Neural progenitor cell (in vitro differentiated cells): ENCODE data around the gene HEATR5B. TPM values are rescaled to one million over a fixed set of nuclear protein-coding genes. Genes with fewer than 3 reads are reported as not detected.
A peak's percentile ranks its signal among the peaks of the same experiment; 100 is the strongest.

Experiments used
- DNase-seq: peaks from one replicate; pipeline ENCODE4 v3.0.0-alpha.2; 2016; ENCODE audit warnings: low spot score
- H2AFZ ChIP-seq: fragments of 200-600 bp; sonication (generic); replicated peaks from 2 replicates; pipeline ENCODE4 v1.6.1; 2016; ENCODE audit warnings: antibody characterized with exemption
- H3F3A ChIP-seq: fragments of 200-600 bp; sonication (generic); 2 replicates; pipeline ENCODE4 v1.6.1; 2016; ENCODE audit warnings: antibody characterized with exemption, low read depth
- H3K27ac ChIP-seq: fragments of 200-600 bp; sonication (generic); 2 replicates; pipeline ENCODE4 v1.5.1; 2016; ENCODE audit warnings: mild to moderate bottlenecking
- H3K27me3 ChIP-seq: fragments of 200-600 bp; sonication (generic); 2 replicates; pipeline ENCODE4 v1.6.1; 2016; ENCODE audit warnings: mild to moderate bottlenecking, moderate library complexity
- H3K36me3 ChIP-seq: fragments of 200-600 bp; sonication (generic); 2 replicates; pipeline ENCODE4 v1.5.1; 2016
- H3K4me1 ChIP-seq: fragments of 200-600 bp; sonication (generic); 2 replicates; pipeline ENCODE4 v1.6.1; 2016; ENCODE audit warnings: mixed run types
- H3K4me2 ChIP-seq: fragments of 200-600 bp; sonication (generic); 2 replicates; pipeline ENCODE4 v1.6.1; 2016
- H3K4me3 ChIP-seq: fragments of 200-600 bp; sonication (generic); 2 replicates; pipeline ENCODE4 v1.5.1; 2016
- H3K79me2 ChIP-seq: fragments of 200-600 bp; sonication (generic); 2 replicates; pipeline ENCODE4 v1.6.1; 2016; ENCODE audit warnings: low read depth
- H3K9ac ChIP-seq: fragments of 200-600 bp; sonication (generic); 2 replicates; pipeline ENCODE4 v1.6.1; 2016
- H3K9me3 ChIP-seq: fragments of 200-600 bp; sonication (generic); 2 replicates; pipeline ENCODE4 v1.5.1; 2016; ENCODE audit warnings: low read depth
- H4K20me1 ChIP-seq: fragments of 200-600 bp; sonication (generic); 2 replicates; pipeline ENCODE4 v1.6.1; 2016; ENCODE audit warnings: low read depth
- H3K27ac Mint-ChIP-seq: 3 replicates; pipeline ENCODE4 v1.8.0; 2021; ENCODE audit warnings: mixed read lengths
- H3K27me3 Mint-ChIP-seq: 2 replicates; pipeline ENCODE4 v1.8.0; 2022; ENCODE audit warnings: low read depth, mild to moderate bottlenecking, inconsistent platforms, moderate library complexity, mixed read lengths; ENCODE audit not compliant: insufficient read depth
- H3K36me3 Mint-ChIP-seq: 3 replicates; pipeline ENCODE4 v1.8.0; 2021; ENCODE audit warnings: mixed read lengths
- H3K4me1 Mint-ChIP-seq: 3 replicates; pipeline ENCODE4 v1.8.0; 2021; ENCODE audit warnings: mixed read lengths
- H3K4me3 Mint-ChIP-seq: 3 replicates; pipeline ENCODE4 v1.8.0; 2021; ENCODE audit warnings: mild to moderate bottlenecking, moderate library complexity, mixed read lengths
- H3K9me3 Mint-ChIP-seq: 3 replicates; pipeline ENCODE4 v1.8.0; 2020; ENCODE audit warnings: mixed read lengths
- EZH2 ChIP-seq: fragments of 200-600 bp; sonication (generic); IDR thresholded peaks from 2 replicates; pipeline ENCODE4 v1.6.1; 2017; ENCODE audit warnings: antibody characterized with exemption, mild to moderate bottlenecking, moderate library complexity
- EZH2phosphoT487 ChIP-seq: fragments of 200-600 bp; sonication (generic); IDR thresholded peaks from 2 replicates; pipeline ENCODE4 v1.6.1; 2017; ENCODE audit warnings: antibody characterized with exemption
- total RNA-seq: library from RNA; depleted of rRNA; stranded (reverse); fragments of >200 nt; gene quantifications from 2 replicates; pipeline ENCODE4 v1.2.3, GENCODE V29; 2015; ENCODE audit warnings: low replicate concordance
- TF ChIP-seq, protein P1 (sequence below): fragments of 200-600 bp; sonication (generic); IDR thresholded peaks from 2 replicates; pipeline ENCODE4 v1.5.1; 2017; ENCODE audit warnings: antibody characterized with exemption, mild to moderate bottlenecking

The HEATR5B gene
- total RNA-seq, 1 donor from 2014 or later = 23.7 TPM

DNA sequence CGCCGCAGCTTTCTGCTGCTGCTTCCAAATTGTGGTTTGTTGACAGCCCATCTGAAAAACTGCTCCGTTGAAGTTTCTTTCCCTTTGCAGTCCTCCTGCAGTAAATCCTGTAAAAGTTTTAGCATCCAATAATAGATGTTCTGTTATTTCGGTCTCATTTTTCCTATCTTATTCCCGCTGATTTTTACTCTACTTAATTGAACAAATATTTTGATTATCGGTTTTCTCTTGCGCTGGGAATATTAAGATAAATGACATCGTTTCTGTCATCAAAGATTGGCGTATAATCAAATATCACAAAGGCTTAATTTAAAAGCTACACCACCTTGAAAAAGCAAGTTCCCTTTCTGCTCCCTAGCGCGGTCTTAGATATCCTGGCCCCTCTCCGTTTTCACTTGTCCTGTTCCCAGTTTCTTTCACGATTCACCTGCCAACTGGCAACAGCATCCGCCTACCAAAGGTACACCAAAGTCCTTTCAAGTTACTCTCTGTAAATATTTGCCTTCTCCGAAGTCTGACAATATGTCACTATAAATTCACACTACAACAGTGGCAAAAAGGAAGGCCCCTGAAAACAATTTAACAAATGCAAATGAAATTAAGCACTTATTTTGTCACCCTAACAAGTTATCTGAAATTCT is 116.8 kb downstream of the HEATR5B start:
- DNase-seq = no peak
- peak overlapping the region; percentile 97 for H3K4me3 ChIP-seq
- H3K4me2 ChIP-seq = peak overlapping the region; percentile 75
- Mint-ChIP-seq H3K9me3 (no peaks in the 10 kb centered on the region), H3K4me3 (peak overlapping the region; percentile 90), H3K36me3 (no peaks in the 10 kb centered on the region), H3K27ac (peak overlapping the region; percentile 14), H3K27me3 (peaks cover 5% of the 10 kb centered on the region), H3K4me1 (peaks cover 35% of the 10 kb centered on the region)
- peaks cover 13% of the 10 kb centered on the region for H3K27me3 ChIP-seq
- H3K36me3 ChIP-seq = no peaks in the 10 kb centered on the region
- H3K9ac ChIP-seq = no peak overlapping the region
- peaks cover 11% of the 10 kb centered on the region for H3F3A ChIP-seq
- H3K79me2 ChIP-seq = peaks cover 30% of the 10 kb centered on the region
- TF ChIP-seq EZH2 (peak; percentile 62), EZH2phosphoT487 (peak; percentile 52)
- TF ChIP-seq, protein P1, sequence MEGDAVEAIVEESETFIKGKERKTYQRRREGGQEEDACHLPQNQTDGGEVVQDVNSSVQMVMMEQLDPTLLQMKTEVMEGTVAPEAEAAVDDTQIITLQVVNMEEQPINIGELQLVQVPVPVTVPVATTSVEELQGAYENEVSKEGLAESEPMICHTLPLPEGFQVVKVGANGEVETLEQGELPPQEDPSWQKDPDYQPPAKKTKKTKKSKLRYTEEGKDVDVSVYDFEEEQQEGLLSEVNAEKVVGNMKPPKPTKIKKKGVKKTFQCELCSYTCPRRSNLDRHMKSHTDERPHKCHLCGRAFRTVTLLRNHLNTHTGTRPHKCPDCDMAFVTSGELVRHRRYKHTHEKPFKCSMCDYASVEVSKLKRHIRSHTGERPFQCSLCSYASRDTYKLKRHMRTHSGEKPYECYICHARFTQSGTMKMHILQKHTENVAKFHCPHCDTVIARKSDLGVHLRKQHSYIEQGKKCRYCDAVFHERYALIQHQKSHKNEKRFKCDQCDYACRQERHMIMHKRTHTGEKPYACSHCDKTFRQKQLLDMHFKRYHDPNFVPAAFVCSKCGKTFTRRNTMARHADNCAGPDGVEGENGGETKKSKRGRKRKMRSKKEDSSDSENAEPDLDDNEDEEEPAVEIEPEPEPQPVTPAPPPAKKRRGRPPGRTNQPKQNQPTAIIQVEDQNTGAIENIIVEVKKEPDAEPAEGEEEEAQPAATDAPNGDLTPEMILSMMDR = no peak
- H3K4me1 ChIP-seq = peaks cover 21% of the 10 kb centered on the region
- H2AFZ ChIP-seq = peak overlapping the region; percentile 85
- peaks cover 18% of the 10 kb centered on the region for H4K20me1 ChIP-seq
- no peak overlapping the region for H3K27ac ChIP-seq
- no peaks in the 10 kb centered on the region for H3K9me3 ChIP-seq

DNA sequence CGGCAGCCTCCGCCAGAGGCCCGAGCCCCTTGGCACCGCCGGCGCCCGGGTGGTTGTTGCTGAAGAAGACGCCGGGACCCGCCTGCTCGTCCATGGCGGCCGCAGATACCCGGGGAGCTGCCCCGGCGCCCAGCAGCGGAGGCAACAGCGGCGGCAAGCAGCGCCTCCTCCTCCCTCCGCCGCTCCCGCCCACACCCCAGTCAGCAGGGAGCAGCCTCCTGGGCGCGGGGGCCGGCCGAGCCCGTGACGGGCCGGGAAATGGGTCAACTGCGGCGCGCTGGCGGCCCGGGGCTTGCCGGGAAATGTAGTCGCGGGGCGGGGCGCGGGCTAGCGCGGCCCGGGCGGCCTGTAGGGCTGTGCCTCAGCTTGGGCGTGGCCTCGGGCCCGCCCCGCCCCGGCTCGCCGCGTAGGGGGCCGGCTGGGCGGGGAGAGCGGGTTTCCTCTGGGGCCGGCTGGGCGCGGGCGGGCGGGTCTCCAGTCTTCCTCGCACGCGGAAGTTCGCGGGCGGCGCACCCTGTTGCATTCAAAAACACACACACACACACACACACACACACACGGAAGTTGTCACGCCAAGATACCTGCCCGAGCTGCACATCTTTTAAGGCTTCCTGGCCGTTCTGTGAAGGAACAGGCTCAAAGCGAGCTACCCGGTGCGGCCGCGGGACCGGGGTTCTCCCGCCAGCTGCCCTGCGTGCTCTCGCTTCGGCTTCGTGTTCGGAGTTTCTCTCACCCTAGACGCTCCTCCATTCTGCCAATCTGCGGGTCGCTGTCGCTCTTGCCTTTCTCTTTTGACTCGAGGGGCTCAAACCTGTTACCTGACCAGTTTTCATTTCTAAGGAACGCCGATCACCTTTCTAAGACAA is 117.6 kb downstream of the HEATR5B start, which contains the start of gene STRN:
Gene STRN (minus strand): TSS at position 167 of the 866 bp plus-strand sequence. CDS start 73 bp downstream, at position 94.
- TF ChIP-seq EZH2phosphoT487 (peak; percentile 40), EZH2 (no peak)
- TF ChIP-seq, protein P1 = no peak
- Histone ChIP-seq H3K4me3 (peak within 1 kb of the TSS; percentile 97), H4K20me1 (peaks cover 20% of the 10 kb centered on the region), H2AFZ (peak within 1 kb of the TSS; percentile 99), H3K27ac (peak within 1 kb of the TSS; percentile 52), H3K4me2 (peak within 1 kb of the TSS; percentile 75), H3K9me3 (no peaks in the 10 kb centered on the region), H3F3A (peaks cover 11% of the 10 kb centered on the region), H3K27me3 (peaks cover 13% of the 10 kb centered on the region), H3K79me2 (peaks cover 38% of the 10 kb centered on the region), H3K4me1 (peaks cover 25% of the 10 kb centered on the region), H3K36me3 (no peaks in the 10 kb centered on the region), H3K9ac (peak within 1 kb of the TSS; percentile 58)
- H3K27me3 Mint-ChIP-seq = peaks cover 5% of the 10 kb centered on the region
- peak within 1 kb of the TSS; percentile 97 for H3K4me3 Mint-ChIP-seq
- H3K9me3 Mint-ChIP-seq = no peaks in the 10 kb centered on the region
- H3K27ac Mint-ChIP-seq = peak within 1 kb of the TSS; percentile 79
- no peaks in the 10 kb centered on the region for H3K36me3 Mint-ChIP-seq
- H3K4me1 Mint-ChIP-seq = peaks cover 37% of the 10 kb centered on the region
- peak; percentile 97 for DNase-seq

DNA sequence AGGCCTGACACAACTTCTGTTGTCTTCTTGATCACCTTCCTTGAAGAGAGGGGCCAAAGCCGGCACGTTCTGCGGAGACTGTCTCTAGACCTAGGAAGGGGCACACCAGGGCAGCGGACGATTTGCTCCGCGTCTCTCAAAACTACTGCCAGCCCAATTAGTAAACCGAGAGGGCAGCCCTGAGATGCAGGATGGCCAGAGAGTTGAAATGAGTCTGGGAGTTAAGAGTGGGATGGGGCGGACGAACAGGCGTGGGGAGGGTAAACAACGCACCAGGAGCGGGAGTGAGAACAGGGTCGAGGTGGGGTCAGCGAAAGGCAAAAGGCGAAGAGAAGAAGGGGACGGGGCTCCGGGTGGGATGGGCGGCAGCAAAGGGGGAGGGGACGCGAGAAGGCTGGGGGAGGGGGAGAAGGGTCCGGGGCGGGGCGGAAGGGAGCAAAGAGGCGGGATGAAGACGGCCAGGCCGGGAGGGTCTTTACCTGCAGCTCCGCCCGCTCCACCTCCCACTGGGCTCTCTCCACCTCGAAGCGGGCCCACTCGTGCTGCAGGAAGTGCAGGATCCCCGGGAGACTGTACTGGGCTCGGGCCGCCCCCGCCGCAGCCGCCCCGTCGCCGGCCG is 118.3 kb downstream of the HEATR5B start:
- Histone ChIP-seq H2AFZ (peak overlapping the region; percentile 99), H3K36me3 (no peaks in the 10 kb centered on the region), H3F3A (peaks cover 11% of the 10 kb centered on the region), H3K4me2 (peak overlapping the region; percentile 75), H3K27ac (peak overlapping the region; percentile 52), H3K4me1 (peaks cover 26% of the 10 kb centered on the region), H3K9ac (peak overlapping the region; percentile 58), H3K4me3 (peak overlapping the region; percentile 97), H4K20me1 (peaks cover 23% of the 10 kb centered on the region), H3K27me3 (peaks cover 13% of the 10 kb centered on the region), H3K79me2 (peaks cover 45% of the 10 kb centered on the region), H3K9me3 (no peaks in the 10 kb centered on the region)
- Mint-ChIP-seq H3K4me1 (peaks cover 38% of the 10 kb centered on the region), H3K4me3 (peak overlapping the region; percentile 97), H3K27ac (peak overlapping the region; percentile 79), H3K9me3 (no peaks in the 10 kb centered on the region), H3K36me3 (no peaks in the 10 kb centered on the region), H3K27me3 (peaks cover 7% of the 10 kb centered on the region)
- peak; percentile 88 for DNase-seq
- TF ChIP-seq, protein P1 = no peak
- TF ChIP-seq EZH2phosphoT487 (no peak), EZH2 (no peak)
